Activated T-cell treated with anti-CD3 and anti-CD28 coated beads, Interleukin-2, amount 50 U/mL, for 24 hours (primary cell): Measurements from ENCODE around the gene SLC26A11.

Experiments used
- DNase-seq: peaks from one replicate; pipeline ENCODE4 v3.0.0-alpha.2; 2020
- H3K27ac Mint-ChIP-seq: 2 replicates; pipeline ENCODE4 v1.8.0; 2020; ENCODE audit warnings: mild to moderate bottlenecking, mixed read lengths
- H3K27me3 Mint-ChIP-seq: 2 replicates; pipeline ENCODE4 v1.8.0; 2020; ENCODE audit warnings: mixed read lengths
- H3K36me3 Mint-ChIP-seq: 2 replicates; pipeline ENCODE4 v1.8.0; 2020; ENCODE audit warnings: low read depth, mixed read lengths
- H3K4me1 Mint-ChIP-seq: 2 replicates; pipeline ENCODE4 v1.8.0; 2020; ENCODE audit warnings: low read depth, mixed read lengths
- H3K4me3 Mint-ChIP-seq: 2 replicates; pipeline ENCODE4 v1.8.0; 2020; ENCODE audit warnings: mild to moderate bottlenecking, moderate library complexity, mixed read lengths
- H3K9me3 Mint-ChIP-seq: 2 replicates; pipeline ENCODE4 v1.8.0; 2020; ENCODE audit warnings: mixed read lengths

Gene SLC26A11

GRCh38 chr17:80279895-80280294, 59.7 kb downstream of the SLC26A11 start:
- peaks cover 81% of the 10 kb centered on the region for H3K36me3 Mint-ChIP-seq
- H3K4me1 Mint-ChIP-seq, result peaks cover 37% of the 10 kb centered on the region

GRCh38 chr17:80281516-80281915, 61.3 kb downstream of the SLC26A11 start:
- no peak for DNase-seq
- H3K27me3 Mint-ChIP-seq, result no peaks in the 10 kb centered on the region
- H3K4me1 Mint-ChIP-seq, result peaks cover 35% of the 10 kb centered on the region
- H3K4me3 Mint-ChIP-seq, result no peak overlapping the region
- no peaks in the 10 kb centered on the region for H3K9me3 Mint-ChIP-seq
- H3K27ac Mint-ChIP-seq, result peak overlapping the region; percentile 68
- H3K36me3 Mint-ChIP-seq, result peaks cover 87% of the 10 kb centered on the region

More at GRCh38 chr17:80279895-80280294, 59.7 kb downstream of the SLC26A11 start:
- DNase-seq, result no peak
- Mint-ChIP-seq H3K9me3 (no peaks in the 10 kb centered on the region), H3K27me3 (no peaks in the 10 kb centered on the region), H3K27ac (peak overlapping the region; percentile 63), H3K4me3 (no peak overlapping the region)

DNA sequence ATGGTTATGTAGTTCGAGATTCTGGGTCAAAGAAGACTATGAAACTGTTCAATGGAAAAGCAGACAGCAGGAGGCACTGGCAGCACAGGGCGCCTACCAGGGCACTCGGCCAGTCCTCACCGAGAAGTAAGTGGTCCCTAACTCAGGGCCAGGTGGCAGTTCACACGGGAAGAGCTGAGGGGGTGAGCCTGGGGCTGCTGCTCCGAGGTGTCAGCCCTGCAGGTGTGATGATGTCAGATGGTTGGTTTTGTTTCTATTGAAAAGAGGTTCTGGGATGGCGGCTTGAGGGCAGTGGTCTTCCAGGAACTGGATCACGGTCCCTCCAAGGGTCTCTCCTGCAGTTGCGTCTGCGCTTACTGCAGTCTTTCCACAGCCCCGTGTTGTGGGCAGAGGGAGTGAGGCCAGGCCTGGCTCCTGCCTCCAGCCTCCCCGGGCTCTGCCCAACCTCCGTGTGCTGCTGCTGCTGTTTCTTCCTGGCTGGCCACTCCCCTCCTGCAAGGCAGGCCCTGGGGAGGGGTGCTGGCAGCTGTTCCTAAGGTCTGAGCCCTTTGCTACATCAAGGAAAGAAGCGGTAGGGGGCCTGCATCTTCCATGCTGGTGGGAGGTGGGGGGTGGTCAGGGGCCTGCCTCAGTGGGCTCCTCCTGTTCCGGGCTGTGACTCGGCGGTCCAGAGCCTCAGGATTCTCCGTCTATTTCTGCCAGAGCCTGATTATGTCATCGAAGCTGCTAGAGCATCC, 63.1 kb downstream of the SLC26A11 start:
- Mint-ChIP-seq H3K4me1 (peaks cover 29% of the 10 kb centered on the region), H3K36me3 (peaks cover 84% of the 10 kb centered on the region), H3K9me3 (no peaks in the 10 kb centered on the region), H3K27ac (peak overlapping the region; percentile 68), H3K27me3 (no peaks in the 10 kb centered on the region), H3K4me3 (no peak overlapping the region)
- DNase-seq, result no peak

DNA sequence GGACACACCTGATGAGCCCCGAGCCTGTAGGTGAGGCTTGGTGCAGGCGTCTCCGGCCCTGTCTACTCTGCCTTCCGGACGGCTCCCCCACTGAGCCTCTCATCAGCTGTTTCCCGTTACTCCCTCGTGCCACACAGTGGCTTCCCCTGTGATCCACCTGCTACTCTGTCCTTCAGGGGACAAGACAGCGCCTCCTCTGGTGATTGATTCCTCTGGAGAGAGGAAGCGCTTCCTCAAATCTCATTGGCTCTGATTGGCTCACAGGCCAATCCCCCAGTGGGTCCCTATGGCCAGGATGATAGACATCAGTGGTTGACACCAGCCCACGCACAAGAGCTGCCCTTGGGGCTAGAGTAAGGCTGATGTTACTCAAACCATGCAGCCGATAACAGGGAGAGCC, 64.4 kb downstream of the SLC26A11 start:
- Mint-ChIP-seq H3K9me3 (no peaks in the 10 kb centered on the region), H3K4me3 (no peak overlapping the region), H3K4me1 (peaks cover 26% of the 10 kb centered on the region), H3K27ac (peak overlapping the region; percentile 61), H3K36me3 (peaks cover 84% of the 10 kb centered on the region), H3K27me3 (no peaks in the 10 kb centered on the region)
- DNase-seq, result no peak

DNA sequence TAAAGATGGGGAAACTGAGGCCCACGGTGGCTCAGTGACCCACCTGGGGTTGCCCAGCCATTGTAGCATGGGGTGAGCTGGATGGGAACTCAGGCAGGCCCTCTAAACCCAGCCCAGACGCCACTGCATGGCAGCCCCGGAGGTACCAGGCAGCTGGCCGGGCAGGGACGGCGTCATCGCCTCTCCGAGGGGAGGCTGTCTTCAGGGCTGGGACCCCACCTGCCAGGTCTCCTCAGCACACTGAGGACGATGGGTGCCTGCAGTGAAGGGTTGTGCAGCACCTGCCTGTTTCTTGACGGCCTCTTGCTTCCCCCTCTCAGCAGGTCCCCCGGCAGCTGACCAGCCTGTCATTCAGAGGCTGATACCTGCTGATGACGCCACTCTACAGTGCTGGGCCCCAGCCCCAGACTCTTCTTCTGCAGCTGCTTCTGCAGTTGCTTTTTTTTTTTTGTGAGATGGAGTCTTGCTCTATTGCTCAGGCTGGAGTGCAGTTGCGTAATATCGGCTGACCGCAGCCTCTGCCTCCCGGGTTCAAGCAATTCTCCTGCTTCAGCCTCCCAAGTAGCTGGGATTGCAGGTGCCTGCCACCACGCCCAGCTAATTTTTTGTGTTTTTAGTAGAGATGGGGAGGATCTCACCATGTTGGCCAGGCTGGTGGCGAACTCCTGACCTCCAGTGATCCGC, 65.2 kb downstream of the SLC26A11 start:
- Mint-ChIP-seq H3K27ac (peak overlapping the region; percentile 61), H3K4me3 (no peak overlapping the region), H3K9me3 (no peaks in the 10 kb centered on the region), H3K36me3 (peaks cover 84% of the 10 kb centered on the region), H3K4me1 (peaks cover 21% of the 10 kb centered on the region), H3K27me3 (no peaks in the 10 kb centered on the region)
- no peak for DNase-seq

- peaks cover 24% of the 10 kb centered on the region for H3K4me1 Mint-ChIP-seq
- H3K9me3 Mint-ChIP-seq, result no peaks in the 10 kb centered on the region
- peaks cover 89% of the 10 kb centered on the region for H3K36me3 Mint-ChIP-seq
- DNase-seq, result no peak
- peak overlapping the region; percentile 69 for H3K27ac Mint-ChIP-seq
- no peak overlapping the region for H3K4me3 Mint-ChIP-seq
- H3K27me3 Mint-ChIP-seq, result no peaks in the 10 kb centered on the region
Observed at GRCh38 chr17:80286638-80286960, 66.4 kb downstream of the SLC26A11 start.

DNA sequence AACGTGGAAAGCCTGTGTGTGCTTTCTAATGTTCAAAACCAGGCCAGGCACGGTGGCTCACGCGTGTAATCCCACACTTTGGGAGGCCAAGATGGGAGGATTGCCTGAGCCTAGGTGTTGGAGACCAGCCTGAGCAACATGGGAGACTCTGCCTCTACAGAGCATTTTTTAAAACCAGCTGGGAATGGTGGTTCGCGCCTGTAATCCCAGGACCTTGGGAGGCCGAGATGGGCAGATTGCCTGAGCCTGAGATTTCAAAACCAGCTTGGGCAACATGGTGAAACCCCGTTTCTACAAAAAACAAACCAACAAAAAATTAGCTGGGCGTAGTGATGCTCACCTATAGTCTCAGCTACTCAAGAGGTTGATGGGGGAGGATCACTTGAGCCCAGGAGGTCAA, 66.8 kb downstream of the SLC26A11 start:
- no peak for DNase-seq
- Mint-ChIP-seq H3K36me3 (peaks cover 89% of the 10 kb centered on the region), H3K9me3 (no peaks in the 10 kb centered on the region), H3K4me1 (peaks cover 25% of the 10 kb centered on the region), H3K27ac (peak overlapping the region; percentile 69), H3K4me3 (no peak overlapping the region), H3K27me3 (no peaks in the 10 kb centered on the region)

GRCh38 chr17:80287806-80288567, 67.8 kb downstream of the SLC26A11 start:
- no peak for DNase-seq
- H3K4me3 Mint-ChIP-seq, result no peak overlapping the region
- peak overlapping the region; percentile 85 for H3K27ac Mint-ChIP-seq
- no peaks in the 10 kb centered on the region for H3K9me3 Mint-ChIP-seq
- peaks cover 24% of the 10 kb centered on the region for H3K4me1 Mint-ChIP-seq
- no peaks in the 10 kb centered on the region for H3K27me3 Mint-ChIP-seq
- H3K36me3 Mint-ChIP-seq, result peaks cover 90% of the 10 kb centered on the region

DNA sequence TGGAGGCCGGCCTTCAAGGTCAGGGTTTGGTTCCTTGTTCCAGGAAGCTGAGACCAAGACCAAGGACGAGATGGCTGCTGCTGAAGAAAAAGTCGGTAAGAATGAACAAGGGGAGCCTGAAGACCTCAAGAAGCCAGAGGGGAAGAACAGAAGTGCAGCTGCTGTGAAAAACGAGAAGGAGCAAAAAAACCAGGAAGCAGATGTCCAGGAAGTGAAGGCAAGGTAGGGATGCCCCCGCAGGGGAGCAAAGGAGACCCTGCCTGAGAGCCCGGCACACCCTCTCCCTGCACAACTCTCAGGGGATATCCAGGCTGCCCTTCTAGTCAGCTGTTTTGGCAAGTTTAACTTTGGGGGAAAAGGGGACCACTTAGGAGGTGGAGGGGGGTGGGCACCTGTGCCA, 69.4 kb downstream of the SLC26A11 start:
- H3K27ac Mint-ChIP-seq, result peak overlapping the region; percentile 85
- DNase-seq, result no peak
- peaks cover 25% of the 10 kb centered on the region for H3K4me1 Mint-ChIP-seq
- H3K36me3 Mint-ChIP-seq, result peaks cover 93% of the 10 kb centered on the region
- H3K4me3 Mint-ChIP-seq, result no peak overlapping the region
- no peaks in the 10 kb centered on the region for H3K27me3 Mint-ChIP-seq
- no peaks in the 10 kb centered on the region for H3K9me3 Mint-ChIP-seq

DNA sequence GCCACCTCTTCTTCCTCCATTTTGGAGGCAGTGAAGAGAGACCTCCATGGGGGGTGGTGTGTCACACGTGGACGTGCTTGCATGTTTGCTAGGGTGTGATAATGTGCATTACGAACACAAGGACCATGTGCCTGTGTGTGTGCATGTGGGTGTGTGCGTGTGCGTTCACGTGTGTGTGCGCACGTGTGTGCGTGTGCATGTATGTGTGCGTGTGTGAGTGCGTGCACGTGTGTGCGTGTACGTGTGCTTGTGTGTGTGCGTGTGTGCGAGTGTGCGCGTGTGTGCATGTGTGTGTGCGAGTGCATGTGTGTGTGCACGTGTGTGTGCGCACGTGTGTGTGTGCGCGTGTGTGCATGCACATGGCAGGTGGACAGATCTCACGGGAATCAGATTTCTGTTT, 69.9 kb downstream of the SLC26A11 start:
- peak overlapping the region; percentile 63 for H3K27ac Mint-ChIP-seq
- H3K27me3 Mint-ChIP-seq, result no peaks in the 10 kb centered on the region
- no peaks in the 10 kb centered on the region for H3K9me3 Mint-ChIP-seq
- H3K4me3 Mint-ChIP-seq, result no peak overlapping the region
- peaks cover 22% of the 10 kb centered on the region for H3K4me1 Mint-ChIP-seq
- H3K36me3 Mint-ChIP-seq, result peaks cover 93% of the 10 kb centered on the region
- no peak for DNase-seq

DNA sequence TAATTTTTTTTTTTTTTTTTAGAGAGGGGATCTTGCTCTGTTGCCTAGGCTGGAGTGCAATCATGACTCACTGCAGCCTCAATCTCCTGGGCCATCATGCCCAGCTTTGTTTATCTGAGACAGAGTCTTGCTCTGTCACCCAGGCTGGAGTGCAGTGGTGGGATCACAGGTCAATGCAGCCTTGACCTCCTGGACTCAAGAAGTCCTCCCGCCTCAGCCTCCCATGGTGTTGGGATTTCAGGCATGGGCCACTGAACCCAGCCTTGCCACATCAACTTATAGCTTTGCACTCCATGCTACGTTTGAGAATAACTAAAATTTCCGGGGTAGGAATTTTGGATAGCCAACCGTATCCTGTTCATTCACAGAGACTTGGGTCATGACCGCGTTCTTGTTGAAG, 71.0 kb downstream of the SLC26A11 start:
- no peaks in the 10 kb centered on the region for H3K9me3 Mint-ChIP-seq
- H3K4me1 Mint-ChIP-seq, result peaks cover 21% of the 10 kb centered on the region
- peaks cover 93% of the 10 kb centered on the region for H3K36me3 Mint-ChIP-seq
- peak overlapping the region; percentile 76 for H3K27ac Mint-ChIP-seq
- H3K4me3 Mint-ChIP-seq, result no peak overlapping the region
- no peak for DNase-seq
- no peaks in the 10 kb centered on the region for H3K27me3 Mint-ChIP-seq

DNA sequence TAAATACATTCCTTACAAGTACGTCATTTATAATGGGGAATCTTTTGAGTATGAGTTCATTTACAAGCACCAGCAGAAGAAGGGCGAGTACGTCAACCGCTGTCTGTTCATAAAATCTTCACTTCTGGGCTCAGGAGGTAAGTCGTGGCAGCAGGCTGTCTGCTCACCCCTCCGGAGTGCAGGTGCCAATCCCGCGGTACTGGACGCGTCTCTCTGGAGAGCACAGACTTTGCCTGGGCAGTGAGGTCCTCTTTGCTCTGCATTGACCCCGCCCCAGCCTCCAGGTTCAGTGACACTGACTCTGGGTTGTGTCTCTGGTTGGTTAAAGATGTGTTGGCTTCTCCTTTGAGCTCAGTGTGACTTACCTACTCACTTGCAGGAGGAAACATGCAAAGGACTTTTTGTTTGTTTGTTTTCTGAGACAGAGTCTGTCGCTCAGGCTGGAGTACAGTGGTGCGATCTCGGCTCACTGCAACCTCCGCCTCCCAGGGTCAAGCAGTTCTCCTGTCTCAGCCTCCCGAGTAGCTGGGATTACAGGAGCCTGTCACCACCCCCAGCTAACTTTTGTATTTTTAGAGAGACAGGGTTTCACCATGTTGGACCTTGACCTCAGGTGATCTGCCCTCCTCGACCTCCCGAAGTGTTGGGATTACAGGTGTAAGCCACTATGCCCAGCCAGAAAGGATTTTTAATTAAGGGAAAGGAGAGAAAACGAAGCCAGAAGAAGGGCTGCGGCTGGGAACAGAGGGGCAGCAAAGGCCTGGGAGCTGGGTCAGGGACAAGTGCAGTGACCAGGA, 71.7 kb downstream of the SLC26A11 start:
- no peak for DNase-seq
- Mint-ChIP-seq H3K27me3 (no peaks in the 10 kb centered on the region), H3K27ac (peak overlapping the region; percentile 76), H3K4me3 (no peak overlapping the region), H3K36me3 (peaks cover 93% of the 10 kb centered on the region), H3K9me3 (no peaks in the 10 kb centered on the region), H3K4me1 (peaks cover 20% of the 10 kb centered on the region)

DNA sequence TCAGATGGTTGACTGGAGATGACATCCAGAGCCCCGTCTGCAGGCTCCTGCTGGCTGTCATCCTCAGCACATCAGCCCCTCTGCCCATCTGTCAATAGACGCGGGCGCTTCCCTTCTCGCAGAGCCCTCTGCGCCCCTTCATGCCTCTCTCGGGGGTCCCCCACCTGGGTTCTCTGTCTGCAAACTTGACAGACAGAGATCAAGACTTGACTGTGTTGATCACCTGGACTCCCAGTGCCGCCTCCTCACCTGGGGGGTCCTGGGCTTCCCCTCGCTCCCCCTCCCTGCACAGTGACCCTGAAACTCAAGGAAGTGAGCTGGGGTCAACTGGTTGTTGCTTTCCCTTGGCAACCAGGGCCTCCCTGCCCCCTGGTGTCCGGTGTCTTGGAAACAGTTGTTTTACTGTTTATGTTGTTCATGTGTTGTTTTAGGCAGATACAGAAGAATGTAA, 72.3 kb downstream of the SLC26A11 start:
- no peaks in the 10 kb centered on the region for H3K9me3 Mint-ChIP-seq
- no peaks in the 10 kb centered on the region for H3K27me3 Mint-ChIP-seq
- peaks cover 19% of the 10 kb centered on the region for H3K4me1 Mint-ChIP-seq
- H3K4me3 Mint-ChIP-seq, result no peak overlapping the region
- peak overlapping the region; percentile 76 for H3K27ac Mint-ChIP-seq
- H3K36me3 Mint-ChIP-seq, result peaks cover 93% of the 10 kb centered on the region
- DNase-seq, result no peak

DNA sequence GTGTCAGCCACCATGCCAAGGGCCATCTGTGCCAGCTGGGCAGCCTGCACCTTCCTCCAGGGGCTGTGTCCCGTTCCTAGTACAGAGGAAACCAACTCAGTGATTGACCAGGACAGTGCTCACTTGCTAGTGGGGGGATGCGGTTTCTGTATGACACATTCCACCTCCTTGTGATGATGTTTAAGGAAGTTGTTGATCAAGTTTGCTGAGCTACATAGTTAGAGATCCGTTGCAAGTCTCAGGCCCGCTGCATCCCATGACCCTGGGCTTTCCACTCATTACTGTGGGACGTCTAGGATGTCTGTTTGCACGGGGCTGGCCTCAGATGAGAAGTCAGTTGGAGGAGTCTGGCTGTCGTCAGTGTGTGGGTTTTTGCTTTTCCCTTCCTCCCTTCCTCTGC, 74.0 kb downstream of the SLC26A11 start:
- Mint-ChIP-seq H3K36me3 (peaks cover 98% of the 10 kb centered on the region), H3K9me3 (no peaks in the 10 kb centered on the region), H3K4me1 (peaks cover 18% of the 10 kb centered on the region), H3K27me3 (no peaks in the 10 kb centered on the region), H3K4me3 (no peak overlapping the region), H3K27ac (peak overlapping the region; percentile 83)
- DNase-seq, result no peak
